Pons (tissue), 1 donor: Measurements from ENCODE around the gene PCP4L1.
"Not testable (repeated sequence)": the region's sequence is repeated elsewhere in the genome, so short reads cannot be mapped to it uniquely, and the experiment has no call there.

Experiments
- DNase-seq: peaks from one replicate; pipeline ENCODE4 v3.0.0-alpha.2; 2016; ENCODE audit warnings: low spot score

The PCP4L1 gene

DNA sequence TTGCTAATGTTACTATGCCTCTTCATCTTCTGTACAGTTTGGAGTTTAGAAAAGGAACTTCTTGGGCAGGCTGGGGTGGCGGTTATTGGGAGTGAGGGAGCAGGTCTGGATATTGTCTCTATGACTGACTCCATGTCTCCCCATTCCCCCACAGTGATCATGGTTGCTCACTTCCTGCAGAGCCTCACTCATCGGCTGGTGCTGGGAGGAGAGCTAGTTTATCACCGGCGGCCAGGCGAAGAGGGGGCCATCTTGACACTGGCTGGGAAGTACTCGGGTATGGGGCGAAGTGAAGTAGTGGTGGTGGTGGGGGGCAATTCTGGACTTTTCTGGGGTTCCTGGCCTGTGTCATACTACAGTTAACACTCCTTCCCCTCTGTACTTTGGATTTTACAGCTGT is 30.5 kb upstream of the PCP4L1 start:
- no peak for DNase-seq

DNA sequence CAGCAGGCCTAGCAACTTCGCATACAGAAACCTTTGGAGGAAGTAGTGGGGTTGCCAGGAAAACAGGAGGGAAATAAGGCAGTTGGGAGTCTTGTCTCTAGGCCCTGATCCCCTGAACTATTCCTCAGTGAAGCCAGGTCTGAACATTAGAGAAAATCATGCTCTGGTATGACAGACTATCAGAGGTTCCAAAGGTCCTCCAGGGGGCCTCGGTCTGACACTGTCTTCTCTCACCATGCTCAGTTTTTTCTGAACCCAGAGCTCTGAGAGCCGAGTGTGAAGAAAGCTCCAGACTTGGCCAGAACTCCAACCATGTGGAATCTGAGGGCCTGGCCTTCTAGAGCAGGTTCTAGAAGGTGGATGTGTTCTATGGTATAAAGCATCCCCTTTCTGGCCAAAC is 28.6 kb upstream of the PCP4L1 start:
- no peak for DNase-seq

DNA sequence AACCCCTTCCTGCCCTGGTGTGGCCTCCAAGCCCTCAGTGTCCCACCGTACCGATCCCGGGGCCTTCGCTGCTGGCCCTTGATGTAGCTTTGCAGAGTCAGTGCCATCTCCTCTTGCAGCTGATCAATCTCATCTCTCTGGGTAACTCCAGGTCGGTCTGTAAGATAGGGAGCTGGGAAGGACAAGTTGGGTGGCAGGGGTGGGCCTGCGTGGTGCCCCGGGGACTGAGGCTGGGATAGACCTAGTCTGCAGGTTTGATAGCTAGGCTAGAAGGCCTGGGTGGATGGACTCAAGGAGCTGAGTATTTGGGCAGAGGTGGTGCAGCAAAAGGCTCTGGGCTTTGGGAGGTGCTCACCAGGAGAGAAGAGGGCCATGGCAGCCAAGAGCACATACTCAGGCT is 27.8 kb upstream of the PCP4L1 start:
- no peak for DNase-seq

DNA sequence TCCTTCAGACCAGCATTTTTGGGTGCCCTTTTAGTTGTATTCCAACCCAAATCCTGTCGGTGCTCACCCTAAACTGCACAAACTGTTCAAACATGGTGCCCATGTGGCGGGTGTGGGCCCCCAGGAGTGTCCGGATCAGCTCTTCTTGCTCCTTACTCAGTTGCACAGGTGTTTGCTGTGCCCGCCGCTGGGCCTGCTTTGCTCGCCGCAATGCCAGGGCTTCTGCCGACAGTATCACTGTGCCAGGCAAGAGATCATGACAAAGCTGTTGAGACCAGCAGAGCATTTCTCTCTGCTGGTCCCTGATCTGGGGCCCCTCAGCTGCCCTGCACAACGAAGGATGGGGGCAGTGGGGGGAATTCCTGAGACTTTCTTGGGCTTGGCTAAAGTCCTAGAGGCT is 25.4 kb upstream of the PCP4L1 start:
- DNase-seq: no peak

DNA sequence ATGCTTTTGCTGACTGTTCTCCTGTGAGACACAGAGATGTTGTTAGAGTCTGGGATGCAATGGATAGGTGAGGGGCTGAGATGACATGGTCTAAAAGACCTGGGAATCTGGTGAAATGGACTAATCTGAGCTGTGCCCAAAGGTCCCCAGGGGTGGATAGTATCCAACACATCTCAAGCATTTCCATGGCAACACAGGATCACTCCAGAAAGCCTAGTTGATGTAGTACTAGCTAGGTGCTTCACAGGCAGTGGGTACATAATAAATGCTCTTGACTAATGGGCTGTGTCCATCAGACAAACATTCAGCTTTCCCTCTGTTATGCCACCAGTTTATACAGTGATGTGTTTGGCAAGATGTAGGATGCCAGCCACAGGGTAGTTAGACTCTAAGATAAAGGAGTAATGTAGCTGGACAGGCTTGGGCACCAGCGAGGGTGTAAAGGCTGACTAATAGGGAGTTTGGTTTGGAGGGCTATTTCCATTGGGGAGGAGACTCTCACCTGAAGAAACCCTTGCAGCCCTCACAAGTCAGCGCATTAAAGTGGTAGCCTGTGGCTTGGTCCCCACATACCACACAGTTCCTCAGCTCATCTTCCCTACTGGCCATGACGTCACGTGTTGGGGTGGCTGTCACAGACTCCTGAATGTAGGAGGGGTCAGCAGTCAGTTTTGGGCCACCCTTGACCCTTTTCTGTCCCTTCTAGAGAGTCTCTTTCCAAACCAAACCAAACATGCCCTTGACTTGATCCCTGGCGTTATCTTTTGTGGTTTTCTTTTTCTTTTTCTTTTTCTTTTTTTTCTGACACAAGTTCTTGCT is 22.4 kb upstream of the PCP4L1 start:
- no peak for DNase-seq

DNA sequence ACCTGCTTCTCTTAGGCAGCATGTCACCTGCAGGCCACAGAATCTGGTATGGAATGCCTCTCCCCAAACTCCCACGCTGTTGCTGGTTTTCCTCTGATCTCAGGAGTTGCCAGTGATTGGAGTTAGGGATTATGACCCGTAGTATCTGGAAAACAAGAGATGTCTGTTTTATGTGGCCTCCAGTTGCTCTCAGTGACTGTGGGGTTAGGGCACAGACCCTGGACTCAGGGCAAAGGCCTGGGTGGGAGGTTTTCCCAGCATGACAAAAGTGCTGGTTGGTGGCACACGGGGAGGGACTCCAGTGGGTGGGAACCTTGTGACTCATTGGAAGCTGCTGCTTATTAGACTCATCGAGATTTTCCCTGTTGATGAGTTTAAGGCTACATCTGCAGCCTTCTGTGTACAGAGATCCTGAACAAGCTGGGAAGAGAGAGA is 20.5 kb upstream of the PCP4L1 start, which contains the start of gene NR1I3:
Gene NR1I3, minus strand, starts transcription at position 165 of the 435 bp plus-strand sequence. CDS start 1,638 bp downstream, outside the sequence.
- no peak for DNase-seq

DNA sequence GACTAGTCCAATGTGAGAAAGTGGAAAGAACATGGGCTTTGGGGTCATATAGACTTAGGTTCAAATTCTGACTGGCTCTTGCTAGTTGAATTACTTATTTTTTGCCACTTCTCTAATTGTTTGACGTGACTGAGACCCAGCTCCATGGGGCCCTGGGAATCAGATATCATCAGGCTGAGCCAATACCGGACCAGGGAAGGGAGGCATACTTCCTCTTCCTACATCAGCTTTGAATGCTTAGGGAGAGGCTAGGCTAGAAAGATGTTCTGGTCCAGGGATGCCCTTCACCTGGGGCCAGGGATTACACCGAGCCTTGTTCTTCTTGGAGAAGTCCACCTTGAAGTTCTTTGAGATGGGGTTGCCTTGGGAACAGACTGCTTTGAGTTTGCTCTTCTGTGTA is 16.9 kb upstream of the PCP4L1 start:
- DNase-seq: no peak

DNA sequence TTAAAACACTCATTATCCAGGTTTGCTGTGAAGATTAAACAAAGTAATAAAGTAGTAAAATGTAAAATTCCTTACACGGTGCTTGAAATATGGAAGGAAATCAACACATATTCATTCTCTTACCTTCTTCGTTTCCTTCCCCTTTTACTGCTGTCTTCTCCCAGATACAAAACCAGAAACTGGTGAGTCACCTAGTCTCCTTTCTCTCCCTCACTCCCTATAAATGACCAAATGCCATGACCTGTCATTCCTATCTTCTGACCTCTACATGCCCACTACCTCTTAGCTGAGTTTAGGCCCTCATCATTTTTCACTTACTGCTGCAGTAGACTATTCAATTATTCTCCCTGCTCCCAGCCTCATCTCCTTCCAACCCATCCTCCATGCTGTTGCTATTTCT is 16.2 kb upstream of the PCP4L1 start:
- DNase-seq: no peak

DNA sequence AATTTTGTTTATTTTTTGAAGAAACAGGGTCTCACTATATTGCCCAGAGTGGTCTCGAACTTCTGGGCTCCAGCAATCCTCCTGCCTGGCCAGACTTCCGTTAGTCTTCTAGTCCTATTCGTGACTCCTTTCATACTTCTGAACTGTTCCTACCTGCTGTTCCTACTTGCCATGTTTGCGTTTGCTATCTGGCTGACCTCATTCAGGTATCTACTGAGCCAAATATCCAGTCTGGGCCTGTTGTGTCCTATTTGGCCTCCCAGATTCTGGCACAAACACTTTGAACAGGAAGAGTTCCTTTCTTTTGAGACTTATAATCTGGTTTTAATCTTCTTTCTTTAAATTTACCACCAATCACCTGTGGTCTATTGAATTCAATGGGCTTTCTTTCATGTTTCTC is 13.7 kb upstream of the PCP4L1 start:
- DNase-seq: no peak

DNA sequence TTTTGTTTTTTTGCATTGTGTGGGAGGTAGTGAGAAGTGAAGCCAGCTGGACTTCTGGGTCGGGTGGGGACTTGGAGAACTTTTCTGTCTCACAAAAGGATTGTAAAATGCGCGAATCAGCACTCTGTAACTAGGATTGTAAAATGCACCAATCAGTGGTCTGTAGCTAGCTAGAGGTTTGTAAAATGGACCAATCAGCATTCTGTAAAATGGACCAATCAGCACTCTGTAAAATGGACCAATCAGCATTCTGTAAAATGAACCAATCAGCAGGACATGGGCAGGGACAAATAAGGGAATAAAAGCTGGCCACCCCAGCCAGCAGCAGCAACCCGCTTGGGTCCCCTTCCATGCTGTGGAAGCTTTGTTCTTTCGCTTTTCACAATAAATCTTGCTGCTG is 8.4 kb upstream of the PCP4L1 start:
- DNase-seq: not testable (repeated sequence)

DNA sequence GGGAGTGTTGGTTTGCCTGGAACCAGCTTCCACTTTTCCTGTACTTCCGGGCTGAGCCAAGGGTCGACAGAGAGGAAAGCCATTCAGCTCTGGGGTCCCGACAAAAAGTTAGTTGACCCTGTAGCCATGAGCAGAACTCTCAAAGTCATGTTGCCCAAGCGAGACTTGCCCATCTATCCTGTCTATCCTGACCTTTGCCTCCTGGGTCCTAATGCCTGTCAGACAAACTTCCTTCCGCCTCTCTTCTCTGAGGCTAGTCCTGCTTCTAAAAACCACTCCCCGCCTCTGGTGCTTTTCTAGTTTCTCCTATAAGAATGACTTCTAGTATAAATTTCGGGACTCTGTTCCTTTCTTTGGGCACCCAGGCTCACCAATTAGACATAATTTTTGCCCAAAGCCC is 7.7 kb upstream of the PCP4L1 start:
- no peak for DNase-seq

DNA sequence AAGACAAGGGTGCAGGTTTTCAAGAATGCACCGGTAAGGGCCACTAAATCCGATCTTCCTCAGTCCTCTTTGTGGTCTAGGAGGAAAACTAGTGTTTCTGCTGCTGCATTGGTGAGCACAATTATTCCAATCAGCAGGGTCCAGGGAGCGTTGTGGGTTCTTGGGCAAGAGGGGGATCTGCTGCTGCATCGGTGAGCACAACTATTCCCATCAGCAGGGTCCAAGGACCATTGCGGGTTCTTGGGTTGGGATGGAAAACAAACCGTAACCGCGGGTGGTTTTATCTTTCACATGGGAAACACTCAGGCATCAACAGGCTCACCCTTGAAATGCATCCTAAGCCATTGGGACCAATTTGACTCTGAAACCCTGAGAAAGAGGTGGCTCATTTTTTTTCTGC is 7.0 kb upstream of the PCP4L1 start:
- no peak for DNase-seq

DNA sequence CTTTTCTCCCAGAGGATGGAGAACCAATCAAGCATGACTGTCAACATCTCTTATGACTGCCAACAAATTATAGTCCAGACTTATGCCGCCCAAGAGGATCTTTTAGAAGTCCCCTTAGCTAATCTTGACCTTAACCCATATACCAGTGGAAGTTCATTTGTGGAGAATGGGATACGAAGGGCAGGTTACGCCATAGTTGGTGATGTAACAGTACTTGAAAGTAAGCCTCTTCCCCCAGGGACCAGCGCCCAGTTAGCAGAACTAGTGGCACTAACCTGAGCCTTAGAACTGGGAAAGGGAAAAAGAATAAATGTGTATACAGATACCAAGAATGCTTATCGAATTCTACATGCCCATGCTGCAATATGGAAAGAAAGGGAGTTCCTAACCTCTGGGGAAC is 3.2 kb upstream of the PCP4L1 start:
- not testable (repeated sequence) for DNase-seq

DNA sequence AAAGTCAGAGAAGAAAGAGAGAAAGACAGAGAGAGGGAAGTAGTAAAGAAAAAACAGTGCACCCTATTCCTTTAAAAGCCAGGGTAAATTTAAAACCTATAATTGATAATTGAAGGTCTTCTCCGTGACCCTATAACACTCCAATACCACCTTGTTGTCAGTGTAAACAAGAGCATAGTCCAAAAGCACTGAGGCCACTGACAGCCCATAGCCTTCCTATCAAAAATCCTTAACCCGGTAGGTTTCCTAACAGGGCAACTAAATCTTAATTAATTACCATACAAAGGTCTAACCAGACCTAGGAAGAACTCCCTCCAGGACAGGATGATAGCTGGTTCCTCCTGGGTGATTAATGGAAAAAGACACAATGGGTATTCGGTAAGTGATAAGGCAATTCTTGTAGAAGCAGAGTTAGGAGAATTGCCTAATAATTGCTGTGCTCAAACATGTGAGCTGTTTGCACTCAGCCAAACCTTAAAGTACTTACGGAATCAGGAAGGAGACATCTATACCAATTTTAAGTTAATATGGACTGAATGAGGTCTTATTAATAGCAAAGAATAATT is 2.5 kb upstream of the PCP4L1 start:
- DNase-seq: not testable (repeated sequence)

DNA sequence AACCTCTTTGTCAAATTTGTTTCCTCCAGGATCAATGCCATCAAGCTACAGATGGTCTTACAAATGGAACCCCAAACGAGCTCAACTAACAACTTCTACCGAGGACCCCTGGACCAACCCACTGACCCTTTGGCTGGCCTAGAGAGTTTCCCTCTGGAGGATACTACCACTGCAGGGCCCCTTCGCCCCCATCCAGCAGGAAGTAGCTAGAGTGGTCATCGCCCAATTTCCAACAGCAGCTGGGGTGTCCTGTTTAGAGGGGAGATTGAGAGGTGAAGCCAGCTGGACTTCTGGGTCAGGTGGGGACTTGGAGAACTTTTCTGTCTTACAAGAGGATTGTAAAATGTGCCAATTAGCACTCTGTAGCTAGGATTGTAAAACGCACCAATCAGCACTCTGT is 1.4 kb upstream of the PCP4L1 start:
- DNase-seq: not testable (repeated sequence)

DNA sequence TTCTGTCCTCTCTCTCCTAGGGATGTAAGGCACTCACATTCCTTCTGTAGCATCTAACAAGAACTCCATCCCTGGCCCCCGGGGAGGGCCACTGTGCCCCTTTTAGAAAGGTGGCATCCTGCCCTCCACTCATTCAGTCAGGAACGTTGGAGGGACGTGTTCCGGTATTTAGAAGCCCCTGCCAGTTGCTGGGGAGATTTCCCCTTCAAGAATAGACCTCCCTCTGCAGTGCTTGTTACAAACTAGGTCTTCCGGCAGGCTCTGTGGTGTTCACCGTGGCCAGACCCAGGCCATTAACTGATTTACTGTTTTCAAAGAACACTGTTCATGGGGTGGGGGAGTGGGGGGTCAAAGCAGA is 779 bp downstream of the PCP4L1 start:
- no peak for DNase-seq

DNA sequence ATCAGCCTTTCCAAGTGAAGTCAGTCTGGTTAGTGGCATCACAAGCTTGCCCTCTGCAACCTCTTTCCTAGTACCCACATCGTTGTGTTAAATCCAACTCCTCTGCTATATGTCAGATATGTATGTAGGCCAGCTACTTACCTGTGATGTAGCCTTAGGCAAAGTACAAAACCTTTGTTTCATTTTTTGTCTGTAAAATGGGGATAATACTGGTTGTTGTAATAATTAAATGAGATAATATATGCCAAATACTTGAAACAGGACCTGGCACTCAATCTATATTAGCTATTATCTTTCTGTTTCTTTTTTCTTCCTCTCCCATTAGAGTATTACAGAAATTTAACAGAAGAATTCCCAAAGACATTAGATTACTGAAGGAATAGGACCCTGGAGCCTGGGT is 1.2 kb downstream of the PCP4L1 start:
- no peak for DNase-seq

DNA sequence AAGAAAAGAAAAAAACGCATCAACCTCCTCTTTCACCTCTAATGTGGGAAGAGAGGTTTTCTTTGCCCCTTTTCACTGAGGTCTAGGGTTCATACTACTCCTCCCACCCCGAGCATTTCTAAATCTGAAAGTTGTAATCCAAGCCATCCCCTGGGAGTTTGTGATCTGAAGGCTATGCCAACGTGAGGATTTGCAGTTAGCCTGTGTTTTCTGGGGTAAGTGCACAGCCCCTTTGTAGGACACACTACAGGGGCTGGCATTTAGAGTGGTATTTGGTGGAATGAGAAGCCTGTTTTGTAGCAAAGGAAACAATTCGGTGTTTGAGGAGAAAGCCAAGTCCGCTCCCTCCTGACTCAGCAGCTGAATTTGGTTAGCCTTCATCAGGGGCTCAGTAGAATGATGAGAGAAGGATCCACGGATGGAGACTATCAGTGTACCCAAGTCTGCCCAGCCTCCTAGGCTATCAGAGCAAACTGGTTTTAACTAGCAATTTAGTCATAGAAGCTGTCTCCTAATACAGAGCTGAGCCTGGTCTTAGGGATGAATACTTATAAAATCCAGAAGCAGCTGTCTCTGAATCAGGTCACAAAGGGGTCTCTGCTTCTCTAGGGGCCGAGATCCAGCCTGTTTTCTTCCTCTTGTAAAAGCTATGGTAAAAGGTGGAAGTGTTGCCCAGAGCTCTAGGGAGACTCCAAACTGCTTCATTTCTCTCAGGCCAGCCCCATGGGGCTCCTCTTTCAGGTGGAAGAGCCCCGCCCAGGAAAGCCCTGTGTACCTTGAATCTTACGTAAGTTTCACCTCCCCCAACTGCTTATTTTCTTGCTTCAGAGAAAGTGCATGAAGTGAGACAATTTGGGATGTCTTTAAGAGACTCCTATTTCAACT is 2.1 kb downstream of the PCP4L1 start:
- DNase-seq: no peak

DNA sequence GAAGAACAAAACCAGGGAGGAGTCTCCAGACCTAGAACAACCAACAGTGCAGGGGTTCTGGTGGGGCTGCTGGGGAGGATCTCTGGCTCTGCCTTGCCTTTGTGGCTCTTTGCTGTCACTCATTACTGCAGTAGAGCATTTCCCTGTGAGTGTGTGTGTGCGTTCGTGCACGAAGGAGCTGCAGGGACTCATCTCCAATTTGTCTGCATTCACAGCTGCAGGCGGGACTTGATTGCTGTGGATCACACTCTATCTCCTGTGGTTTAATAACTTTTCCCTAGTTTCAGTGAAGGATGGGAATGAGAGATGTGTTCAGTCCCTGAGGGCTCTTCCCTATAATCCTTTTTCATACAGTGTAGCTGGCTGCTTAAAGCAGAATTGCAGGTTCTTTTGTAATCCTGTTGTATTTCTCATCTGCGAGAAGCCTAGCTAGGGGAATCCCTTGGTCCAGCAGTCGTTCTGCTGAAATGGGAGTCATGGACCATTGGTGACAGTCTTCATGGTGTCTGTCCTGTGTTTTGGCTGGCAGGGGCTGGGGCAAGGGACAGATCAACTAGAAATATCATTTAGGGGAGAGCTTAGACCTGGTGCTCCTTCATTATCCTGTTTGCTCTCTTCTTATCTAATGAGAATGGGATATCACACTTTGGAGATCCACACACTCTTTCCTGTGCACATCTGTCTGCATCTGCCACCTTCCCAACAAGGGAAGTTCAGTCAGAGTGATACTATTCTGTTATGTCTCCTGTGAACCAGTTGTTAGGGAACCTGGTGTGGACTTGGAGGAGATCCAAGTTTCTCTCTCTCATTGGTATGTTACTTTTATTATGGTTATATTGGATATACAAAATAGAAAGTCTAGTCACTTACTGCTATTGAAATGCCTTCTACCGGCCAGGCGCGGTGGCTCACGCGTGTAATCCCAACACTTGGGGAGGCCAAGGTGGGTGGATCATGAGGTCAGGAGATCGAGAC is 3.0 kb downstream of the PCP4L1 start:
- no peak for DNase-seq

DNA sequence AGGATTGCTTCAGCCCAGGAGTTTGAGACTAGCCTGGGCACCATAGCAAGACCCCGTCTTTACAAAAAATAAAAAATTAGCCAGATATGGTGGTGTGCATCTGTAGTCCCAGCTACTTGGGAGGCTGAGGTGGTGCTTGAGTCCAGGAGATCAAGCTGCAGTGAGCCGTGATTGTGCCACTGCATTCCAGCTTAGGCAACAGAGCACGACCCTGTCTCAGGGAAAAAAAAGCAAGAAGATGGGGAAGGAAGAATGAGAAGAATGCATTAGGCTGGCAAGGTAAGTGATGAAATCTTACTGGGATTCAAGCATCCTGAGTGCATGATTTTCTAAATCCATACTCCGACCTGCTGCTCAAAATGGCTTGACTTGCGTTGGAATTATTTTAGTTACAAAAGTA is 6.8 kb downstream of the PCP4L1 start:
- no peak for DNase-seq

DNA sequence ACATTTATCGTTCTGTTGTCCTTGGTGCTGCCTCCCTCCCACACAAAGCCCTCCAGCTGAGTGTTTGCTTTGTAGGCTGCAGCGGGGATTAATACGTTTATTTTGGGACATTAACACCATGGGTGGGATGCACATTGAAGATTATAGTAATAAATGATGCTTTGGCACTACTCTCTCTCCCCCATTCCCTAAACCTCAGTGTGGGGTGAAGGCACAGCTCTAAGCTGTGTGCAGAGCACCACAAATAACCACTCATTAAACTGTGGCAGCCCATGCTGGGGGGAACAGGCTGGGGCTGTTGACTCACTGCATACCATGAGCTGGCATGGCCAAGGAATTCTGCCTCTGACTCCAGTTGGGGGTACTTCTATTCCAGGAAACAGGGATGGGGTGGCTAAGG is 7.7 kb downstream of the PCP4L1 start:
- DNase-seq: no peak

DNA sequence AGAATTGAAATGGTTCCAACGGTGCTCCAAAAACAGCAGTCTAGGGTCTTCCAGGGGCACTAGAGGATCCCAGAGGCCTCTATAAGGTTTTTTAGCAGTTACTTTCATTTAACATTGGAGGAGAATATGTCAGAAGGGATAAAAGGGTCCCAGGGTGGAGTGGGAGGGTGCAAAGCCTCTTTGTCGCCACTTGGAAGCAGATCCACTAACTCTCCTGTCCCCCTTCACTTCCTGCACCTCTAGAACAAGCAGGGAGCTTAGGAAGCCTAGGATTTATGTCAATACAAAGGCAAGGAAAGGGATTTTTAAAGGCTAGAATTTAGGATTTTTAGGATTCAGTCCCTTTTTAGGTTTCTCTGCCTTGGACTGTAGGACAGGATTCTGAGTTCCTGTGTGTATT is 8.3 kb downstream of the PCP4L1 start:
- no peak for DNase-seq
